DMS53 treated with DMSO at 0.1 percent for 48 hours (cell line): ENCODE results near the gene CFAP299.
"Not testable (repeated sequence)": the region's sequence is repeated elsewhere in the genome, so short reads cannot be mapped to it uniquely, and the experiment has no call there.

Experiments used
- DNase-seq: peaks from one replicate; lab custom pipeline; 2025; ENCODE audit not compliant: unreplicated experiment; lab: John Stamatoyannopoulos, UW

Gene CFAP299

GRCh38 chr4:80335554-80336358 lies at the start of gene CFAP299:
TSS of gene CFAP299 (plus strand) at chr4:80335730.
- DNase-seq, result peak; percentile 83

GRCh38 chr4:80286451-80286850 lies 49.1 kb upstream of the CFAP299 start:
- DNase-seq, result no peak

- DNase-seq, result not testable (repeated sequence)
Measured at GRCh38 chr4:80290665-80291064, 44.9 kb upstream of the CFAP299 start.

- no peak for DNase-seq
Measured at GRCh38 chr4:80294206-80294605, 41.3 kb upstream of the CFAP299 start.

- DNase-seq, result no peak
Measured at GRCh38 chr4:80295336-80295735, 40.2 kb upstream of the CFAP299 start.

GRCh38 chr4:80295826-80296225 lies 39.7 kb upstream of the CFAP299 start:
- DNase-seq, result no peak

GRCh38 chr4:80301884-80302283 lies 33.6 kb upstream of the CFAP299 start:
- DNase-seq, result no peak

GRCh38 chr4:80302616-80303223 lies 32.8 kb upstream of the CFAP299 start:
- DNase-seq, result no peak

GRCh38 chr4:80305466-80305865 lies 30.1 kb upstream of the CFAP299 start:
- no peak for DNase-seq

- no peak for DNase-seq
Measured at GRCh38 chr4:80306260-80306659, 29.3 kb upstream of the CFAP299 start.

- DNase-seq, result no peak
Measured at GRCh38 chr4:80307183-80307735, 28.3 kb upstream of the CFAP299 start.

- peak; percentile 9 for DNase-seq
Measured at GRCh38 chr4:80307774-80308465, 27.6 kb upstream of the CFAP299 start.

- no peak for DNase-seq
Measured at GRCh38 chr4:80308466-80308822, 27.1 kb upstream of the CFAP299 start.

GRCh38 chr4:80309294-80310004 lies 26.1 kb upstream of the CFAP299 start:
- no peak for DNase-seq

GRCh38 chr4:80311130-80311529 lies 24.4 kb upstream of the CFAP299 start:
- DNase-seq, result no peak

GRCh38 chr4:80312124-80312523 lies 23.4 kb upstream of the CFAP299 start:
- no peak for DNase-seq

- no peak for DNase-seq
Measured at GRCh38 chr4:80313627-80314026, 21.9 kb upstream of the CFAP299 start.

- DNase-seq, result not testable (repeated sequence)
Measured at GRCh38 chr4:80315848-80316247, 19.7 kb upstream of the CFAP299 start.

- DNase-seq, result no peak
Measured at GRCh38 chr4:80321341-80321740, 14.2 kb upstream of the CFAP299 start.

GRCh38 chr4:80321776-80322175 lies 13.8 kb upstream of the CFAP299 start:
- no peak for DNase-seq

GRCh38 chr4:80322716-80323115 lies 12.8 kb upstream of the CFAP299 start:
- no peak for DNase-seq
